H9 (cell line): ENCODE results near the gene ZFYVE27. TPM values are rescaled to one million over a fixed set of nuclear protein-coding genes. Genes with fewer than 3 reads are reported as not detected.

Experiments
- DNase-seq: peaks from one replicate; pipeline ENCODE4 v3.0.0-alpha.2; 2017
- H2AFZ ChIP-seq: one replicate; pipeline ENCODE4 v1.6.1; 2013; ENCODE audit warnings: mild to moderate bottlenecking, low read length, control low read depth, moderate library complexity
- H2AK5ac ChIP-seq: 2 replicates; pipeline ENCODE4 v1.6.1; 2013; ENCODE audit warnings: low read length, control low read depth, mixed read lengths; ENCODE audit not compliant: insufficient read length
- H2BK120ac ChIP-seq: one replicate; pipeline ENCODE4 v1.6.1; 2013; ENCODE audit warnings: low read depth, mild to moderate bottlenecking, low read length, control low read depth, inconsistent platforms; ENCODE audit not compliant: poor library complexity, severe bottlenecking
- H2BK12ac ChIP-seq: 2 replicates; pipeline ENCODE4 v1.6.1; 2013; ENCODE audit warnings: low read length, control low read depth, mixed read lengths, low read depth; ENCODE audit not compliant: insufficient read length
- H2BK15ac ChIP-seq: 2 replicates; pipeline ENCODE4 v1.6.1; 2013; ENCODE audit warnings: low read depth, low read length, control low read depth
- H2BK20ac ChIP-seq: one replicate; pipeline ENCODE4 v1.6.1; 2013; ENCODE audit warnings: low read depth, mild to moderate bottlenecking, low read length, control low read depth, inconsistent platforms; ENCODE audit not compliant: poor library complexity, severe bottlenecking
- H2BK5ac ChIP-seq: 2 replicates; pipeline ENCODE4 v1.6.1; 2013; ENCODE audit warnings: low read length, control low read depth, mixed read lengths; ENCODE audit not compliant: insufficient read length
- H3K14ac ChIP-seq: 2 replicates; pipeline ENCODE4 v1.6.1; 2013; ENCODE audit warnings: low read length, control low read depth; ENCODE audit not compliant: insufficient read depth
- H3K18ac ChIP-seq: 2 replicates; pipeline ENCODE4 v1.6.1; 2013; ENCODE audit warnings: low read depth, mild to moderate bottlenecking, mixed read lengths, low read length, control low read depth; ENCODE audit not compliant: insufficient read length
- H3K23ac ChIP-seq: 2 replicates; pipeline ENCODE4 v1.6.1; 2013; ENCODE audit warnings: low read length, control low read depth, mixed read lengths, low read depth; ENCODE audit not compliant: insufficient read length
- H3K23me2 ChIP-seq: 2 replicates; pipeline ENCODE4 v1.6.1; 2013; ENCODE audit warnings: low read depth, mild to moderate bottlenecking, mixed read lengths, low read length, control low read depth; ENCODE audit not compliant: insufficient read length, poor library complexity, severe bottlenecking
- H3K27ac ChIP-seq: 2 replicates; pipeline ENCODE4 v1.5.1; 2013; ENCODE audit warnings: low read length, control low read depth, mixed read lengths, low read depth; ENCODE audit not compliant: insufficient read length
- H3K27me3 ChIP-seq: 2 replicates; pipeline ENCODE4 v1.6.1; 2013; ENCODE audit warnings: low read length, control low read depth, inconsistent platforms; ENCODE audit not compliant: insufficient read depth
- H3K4ac ChIP-seq: 2 replicates; pipeline ENCODE4 v1.6.1; 2013; ENCODE audit warnings: low read depth, mild to moderate bottlenecking, control low read depth, inconsistent platforms, low read length, moderate library complexity
- H3K4me1 ChIP-seq: 2 replicates; pipeline ENCODE4 v1.6.1; 2013; ENCODE audit warnings: low read length, control low read depth, inconsistent platforms; ENCODE audit not compliant: insufficient read depth
- H3K4me2 ChIP-seq: 2 replicates; pipeline ENCODE4 v1.6.1; 2013; ENCODE audit warnings: low read length, control low read depth, mixed read lengths; ENCODE audit not compliant: insufficient read length, insufficient read depth
- H3K56ac ChIP-seq: 2 replicates; pipeline ENCODE4 v1.6.1; 2013; ENCODE audit warnings: low read depth, mild to moderate bottlenecking, mixed read lengths, low read length, control low read depth; ENCODE audit not compliant: insufficient read length
- H3K79me1 ChIP-seq: 2 replicates; pipeline ENCODE4 v1.6.1; 2013; ENCODE audit warnings: low read depth, mild to moderate bottlenecking, moderate library complexity, low read length, control low read depth, inconsistent platforms; ENCODE audit not compliant: insufficient read depth, poor library complexity, severe bottlenecking
- H3K79me2 ChIP-seq: 2 replicates; pipeline ENCODE4 v1.6.1; 2013; ENCODE audit warnings: low read length, control low read depth, inconsistent platforms; ENCODE audit not compliant: insufficient read depth
- H3K9ac ChIP-seq: 2 replicates; pipeline ENCODE4 v1.6.1; 2013; ENCODE audit warnings: low read length, control low read depth, mixed read lengths; ENCODE audit not compliant: insufficient read length; ENCODE audit errors: extremely low read depth
- H3K9me3 ChIP-seq: one replicate; pipeline ENCODE4 v1.6.1; 2013; ENCODE audit warnings: low read depth, low read length, inconsistent platforms; ENCODE audit not compliant: control insufficient read depth
- H3T11ph ChIP-seq: one replicate; pipeline ENCODE4 v1.6.1; 2013; ENCODE audit warnings: mild to moderate bottlenecking, low read length, control low read depth, inconsistent platforms
- H4K20me1 ChIP-seq: one replicate; pipeline ENCODE4 v1.6.1; 2013; ENCODE audit not compliant: control insufficient read depth, insufficient read length, insufficient read depth
- H4K5ac ChIP-seq: 2 replicates; pipeline ENCODE4 v1.6.1; 2013; ENCODE audit warnings: low read depth, mild to moderate bottlenecking, mixed read lengths, low read length, control low read depth; ENCODE audit not compliant: insufficient read length
- H4K8ac ChIP-seq: replicated peaks from 2 replicates; pipeline ENCODE4 v1.6.1; 2013; ENCODE audit warnings: low read length, control low read depth, mixed read lengths, low read depth; ENCODE audit not compliant: insufficient read length
- H4K91ac ChIP-seq: 2 replicates; pipeline ENCODE4 v1.6.1; 2013; ENCODE audit warnings: low read depth, mild to moderate bottlenecking, moderate library complexity, mixed read lengths, low read length, control low read depth; ENCODE audit not compliant: insufficient read length
- H3K27ac Mint-ChIP-seq, 3 experiments: 2 replicates in 2 of 3; 3 replicates in 1 of 3; pipeline ENCODE4 v1.8.0; 2020 to 2021; ENCODE audit warnings: mixed read lengths in 3 of 3, mild to moderate bottlenecking in 1 of 3, moderate library complexity in 1 of 3
- H3K27me3 Mint-ChIP-seq: 2 replicates; pipeline ENCODE4 v1.8.0; 2021; ENCODE audit warnings: low read depth, mild to moderate bottlenecking, moderate library complexity, mixed read lengths
- H3K36me3 Mint-ChIP-seq, 3 experiments: 2 replicates in 2 of 3; 3 replicates in 1 of 3; pipeline ENCODE4 v1.8.0; 2020 to 2021; ENCODE audit warnings: low read depth in 3 of 3, mixed read lengths in 3 of 3; ENCODE audit not compliant: insufficient read depth in 1 of 3
- H3K4me1 Mint-ChIP-seq, 2 experiments: 2 replicates each; pipeline ENCODE4 v1.8.0; 2020; ENCODE audit warnings: mixed read lengths in 2 of 2
- H3K4me3 Mint-ChIP-seq, 2 experiments: 2 replicates in 1 of 2; 3 replicates in 1 of 2; pipeline ENCODE4 v1.8.0; 2020 to 2021; ENCODE audit warnings: mild to moderate bottlenecking in 2 of 2, mixed read lengths in 2 of 2, moderate library complexity in 1 of 2
- H3K9me3 Mint-ChIP-seq, 2 experiments: 2 replicates in 1 of 2; 3 replicates in 1 of 2; pipeline ENCODE4 v1.8.0; 2020; ENCODE audit warnings: mild to moderate bottlenecking in 2 of 2, mixed read lengths in 2 of 2, moderate library complexity in 1 of 2
- CTCF ChIP-seq: fragments of 200-600 bp; sonication (generic); conservative IDR thresholded peaks from 3 replicates; pipeline ENCODE4 v1.8.0; 2021; ENCODE audit warnings: antibody characterized with exemption, mild to moderate bottlenecking
- WGBS: extraction: QIAGEN DNeasy Blood & Tissue Kit; methylation state at CpG from one replicate; pipeline ENCODE4 v1.1.7; 2013; ENCODE audit warnings: missing lambda C conversion rate, low lambda C conversion rate, mixed read lengths; ENCODE audit not compliant: insufficient read length; ENCODE audit errors: extremely low coverage; 5-methylcytosine and 5-hydroxymethylcytosine counted together
- total RNA-seq: library from RNA; stranded (reverse); gene quantifications from 2 replicates; pipeline ENCODE4 v1.2.1, GENCODE V29; 2021

Gene ZFYVE27
- total RNA-seq, 1 experiment from 2014 or later, result 33.2 TPM

GRCh38 chr10:97798958-97799610 lies 62.2 kb downstream of the ZFYVE27 start:
- no peak overlapping the region for H2BK5ac ChIP-seq
- H3T11ph ChIP-seq, result no peak overlapping the region
- H2BK12ac ChIP-seq, result no peak overlapping the region
- Mint-ChIP-seq H3K36me3 (no peaks in the 10 kb centered on the region; a peak in 1 of 7 replicates), H3K4me3 (no peak overlapping the region), H3K27me3 (peaks cover 17% of the 10 kb centered on the region), H3K9me3 (peaks cover 8 to 12% of the 10 kb centered on the region in 2 experiments), H3K4me1 (peaks cover 0 to 2% of the 10 kb centered on the region in 2 experiments; a peak in 1 of 4 replicates), H3K27ac (no peak overlapping the region)
- H4K5ac ChIP-seq, result no peak overlapping the region
- no peaks in the 10 kb centered on the region for H3K27me3 ChIP-seq
- DNase-seq, result no peak
- H3K79me1 ChIP-seq, result no peaks in the 10 kb centered on the region
- no peak overlapping the region for H2BK120ac ChIP-seq
- no peak overlapping the region for H3K9ac ChIP-seq
- H3K9me3 ChIP-seq, result no peaks in the 10 kb centered on the region
- H2BK15ac ChIP-seq, result no peak overlapping the region
- H2AK5ac ChIP-seq, result no peak overlapping the region
- H4K8ac ChIP-seq, result no peak overlapping the region
- H3K56ac ChIP-seq, result no peak overlapping the region
- no peak overlapping the region for H3K14ac ChIP-seq
- TF ChIP-seq CTCF, result no peak
- H2BK20ac ChIP-seq, result no peak overlapping the region
- whole genome bisulfite sequencing, result no CpG with 5 or more reads among the region's 1 CpG
- no peak overlapping the region for H3K18ac ChIP-seq
- H2AFZ ChIP-seq, result no peak overlapping the region
- no peak overlapping the region for H3K27ac ChIP-seq
- no peaks in the 10 kb centered on the region for H3K23me2 ChIP-seq
- H3K4me2 ChIP-seq, result no peak overlapping the region
- H3K4me1 ChIP-seq, result no peaks in the 10 kb centered on the region
- no peaks in the 10 kb centered on the region for H4K20me1 ChIP-seq
- H3K4ac ChIP-seq, result no peak overlapping the region
- H3K79me2 ChIP-seq, result no peaks in the 10 kb centered on the region
- H4K91ac ChIP-seq, result no peak overlapping the region
- H3K23ac ChIP-seq, result no peak overlapping the region
